ENCODE measurements around the gene COL3A1. TPM values are rescaled to one million over a fixed set of nuclear protein-coding genes. Genes with fewer than 3 reads are reported as not detected.

The COL3A1 gene
- total RNA-seq, 2 donors from 2014 or later = not detected

GRCh38 chr2:188966079-188966571 lies 8.0 kb upstream of the COL3A1 start:
- Mint-ChIP-seq H3K27me3 (no peaks in the 10 kb centered on the region), H3K4me1 (ENCODE audit: low read depth in 2 of 2) (no peaks in the 10 kb centered on the region), H3K36me3 (no peaks in the 10 kb centered on the region), H3K9me3 (peaks cover 14% of the 10 kb centered on the region), H3K4me3 (no peak overlapping the region), H3K27ac (no peak overlapping the region)
- no peak for DNase-seq (ENCODE audit: low spot score)
- no peak for ATAC-seq

GRCh38 chr2:188966728-188967440 lies 7.3 kb upstream of the COL3A1 start:
- ATAC-seq (no peak), DNase-seq (ENCODE audit: low spot score) (no peak)
- no peak overlapping the region for H3K27ac Mint-ChIP-seq
- H3K9me3 Mint-ChIP-seq = peaks cover 7% of the 10 kb centered on the region
- no peaks in the 10 kb centered on the region for H3K27me3 Mint-ChIP-seq
- H3K4me1 Mint-ChIP-seq (ENCODE audit: low read depth in 2 of 2) = no peaks in the 10 kb centered on the region
- H3K4me3 Mint-ChIP-seq = no peak overlapping the region
- no peaks in the 10 kb centered on the region for H3K36me3 Mint-ChIP-seq

- no peak for DNase-seq (ENCODE audit: low spot score)
- Mint-ChIP-seq H3K9me3 (peaks cover 3% of the 10 kb centered on the region), H3K27ac (no peak overlapping the region), H3K36me3 (no peaks in the 10 kb centered on the region), H3K27me3 (no peaks in the 10 kb centered on the region), H3K4me1 (ENCODE audit: low read depth in 2 of 2) (no peaks in the 10 kb centered on the region), H3K4me3 (no peak overlapping the region)
- ATAC-seq = no peak
These were observed 4.9 kb upstream of the COL3A1 start for GRCh38 chr2:188969236-188969635.

GRCh38 chr2:188969651-188970050 lies 4.5 kb upstream of the COL3A1 start:
- Mint-ChIP-seq H3K4me1 (ENCODE audit: low read depth in 2 of 2) (no peaks in the 10 kb centered on the region), H3K36me3 (no peaks in the 10 kb centered on the region), H3K4me3 (no peak overlapping the region), H3K27ac (no peak overlapping the region), H3K27me3 (no peaks in the 10 kb centered on the region), H3K9me3 (peaks cover 3% of the 10 kb centered on the region)
- ATAC-seq (no peak), DNase-seq (ENCODE audit: low spot score) (no peak)

- no peaks in the 10 kb centered on the region for H3K4me1 Mint-ChIP-seq (ENCODE audit: low read depth in 2 of 2)
- H3K27ac Mint-ChIP-seq = no peak overlapping the region
- H3K36me3 Mint-ChIP-seq = no peaks in the 10 kb centered on the region
- ATAC-seq (no peak), DNase-seq (ENCODE audit: low spot score) (no peak)
- H3K4me3 Mint-ChIP-seq = no peak overlapping the region
- peaks cover 3% of the 10 kb centered on the region for H3K9me3 Mint-ChIP-seq
- no peaks in the 10 kb centered on the region for H3K27me3 Mint-ChIP-seq
These were observed 4.0 kb upstream of the COL3A1 start for GRCh38 chr2:188970211-188970610.

GRCh38 chr2:188971432-188971861 lies 2.7 kb upstream of the COL3A1 start:
- no peaks in the 10 kb centered on the region for H3K36me3 Mint-ChIP-seq
- no peak overlapping the region for H3K4me3 Mint-ChIP-seq
- H3K27me3 Mint-ChIP-seq = no peaks in the 10 kb centered on the region
- DNase-seq (ENCODE audit: low spot score) = no peak
- no peak overlapping the region for H3K27ac Mint-ChIP-seq
- ATAC-seq = no peak
- peaks cover 3% of the 10 kb centered on the region for H3K9me3 Mint-ChIP-seq
- H3K4me1 Mint-ChIP-seq (ENCODE audit: low read depth in 2 of 2) = no peaks in the 10 kb centered on the region

GRCh38 chr2:188973641-188974040 lies 532 bp upstream of the COL3A1 start:
- no peaks in the 10 kb centered on the region for H3K4me1 Mint-ChIP-seq (ENCODE audit: low read depth in 2 of 2)
- no peak overlapping the region for H3K4me3 Mint-ChIP-seq
- no peaks in the 10 kb centered on the region for H3K9me3 Mint-ChIP-seq
- DNase-seq (ENCODE audit: low spot score) (no peak), ATAC-seq (no peak)
- H3K27ac Mint-ChIP-seq = no peak overlapping the region
- H3K27me3 Mint-ChIP-seq = no peaks in the 10 kb centered on the region
- H3K36me3 Mint-ChIP-seq = no peaks in the 10 kb centered on the region

GRCh38 chr2:188975497-188976102 lies 1.4 kb downstream of the COL3A1 start:
- H3K27ac Mint-ChIP-seq = no peak overlapping the region

GRCh38 chr2:188976545-188977268 lies 2.5 kb downstream of the COL3A1 start:
- Mint-ChIP-seq H3K4me1 (ENCODE audit: low read depth in 2 of 2) (no peaks in the 10 kb centered on the region), H3K36me3 (no peaks in the 10 kb centered on the region), H3K9me3 (no peaks in the 10 kb centered on the region), H3K4me3 (no peak overlapping the region), H3K27me3 (no peaks in the 10 kb centered on the region), H3K27ac (no peak overlapping the region)
- no peak for ATAC-seq
- no peak for DNase-seq (ENCODE audit: low spot score)

More at GRCh38 chr2:188975497-188976102, 1.4 kb downstream of the COL3A1 start:
- ATAC-seq (no peak), DNase-seq (ENCODE audit: low spot score) (no peak)
- Mint-ChIP-seq H3K27me3 (no peaks in the 10 kb centered on the region), H3K9me3 (no peaks in the 10 kb centered on the region), H3K4me3 (no peak overlapping the region), H3K36me3 (no peaks in the 10 kb centered on the region), H3K4me1 (ENCODE audit: low read depth in 2 of 2) (no peaks in the 10 kb centered on the region)

GRCh38 chr2:188977317-188977716 lies 3.1 kb downstream of the COL3A1 start:
- Mint-ChIP-seq H3K36me3 (no peaks in the 10 kb centered on the region), H3K4me1 (ENCODE audit: low read depth in 2 of 2) (no peaks in the 10 kb centered on the region), H3K27ac (no peak overlapping the region), H3K9me3 (no peaks in the 10 kb centered on the region), H3K27me3 (no peaks in the 10 kb centered on the region), H3K4me3 (no peak overlapping the region)
- DNase-seq (ENCODE audit: low spot score) = no peak
- ATAC-seq = no peak

- ATAC-seq (no peak), DNase-seq (ENCODE audit: low spot score) (no peak)
- Mint-ChIP-seq H3K36me3 (no peaks in the 10 kb centered on the region), H3K4me1 (ENCODE audit: low read depth in 2 of 2) (no peaks in the 10 kb centered on the region), H3K4me3 (no peak overlapping the region), H3K27me3 (no peaks in the 10 kb centered on the region), H3K9me3 (no peaks in the 10 kb centered on the region), H3K27ac (no peak overlapping the region)
These were observed 4.3 kb downstream of the COL3A1 start for GRCh38 chr2:188978291-188979081.

- H3K4me3 Mint-ChIP-seq = no peak overlapping the region
- DNase-seq (ENCODE audit: low spot score) (no peak), ATAC-seq (no peak)
- H3K36me3 Mint-ChIP-seq = no peaks in the 10 kb centered on the region
- H3K27me3 Mint-ChIP-seq = no peaks in the 10 kb centered on the region
- H3K27ac Mint-ChIP-seq = no peak overlapping the region
- no peaks in the 10 kb centered on the region for H3K4me1 Mint-ChIP-seq (ENCODE audit: low read depth in 2 of 2)
- no peaks in the 10 kb centered on the region for H3K9me3 Mint-ChIP-seq
These were observed 5.3 kb downstream of the COL3A1 start for GRCh38 chr2:188979187-188980114.

All from natural killer cell treated with Interleukin-12 subunit alpha and Interleukin-12 subunit beta and Interleukin-15 and Interleukin-18, amount 100 ng/mL, for 72 hours (primary cell).